ENCODE data around the gene CFAP141.

- TF ChIP-seq CTCF (IDR thresholded peaks at IDR 0.05), result no peak
- TF ChIP-seq POLR2A (IDR thresholded peaks at IDR 0.05), result no peak
Measured at GRCh38 chr1:154159554-154159953, 46.6 kb downstream of the CFAP141 start.
